GM18858 (cell line): Measurements from ENCODE around the gene UBP1.
A peak's percentile ranks its signal among the peaks of the same experiment; 100 is the strongest.
"Not testable (repeated sequence)": the region's sequence is repeated elsewhere in the genome, so short reads cannot be mapped to it uniquely, and the experiment has no call there.

Experiments
- ATAC-seq: cut with Tn5 transposase; IDR thresholded peaks from one replicate; pipeline ENCODE4 v1.9.1; 2021; ENCODE audit not compliant: unreplicated experiment

Gene UBP1, protein sequence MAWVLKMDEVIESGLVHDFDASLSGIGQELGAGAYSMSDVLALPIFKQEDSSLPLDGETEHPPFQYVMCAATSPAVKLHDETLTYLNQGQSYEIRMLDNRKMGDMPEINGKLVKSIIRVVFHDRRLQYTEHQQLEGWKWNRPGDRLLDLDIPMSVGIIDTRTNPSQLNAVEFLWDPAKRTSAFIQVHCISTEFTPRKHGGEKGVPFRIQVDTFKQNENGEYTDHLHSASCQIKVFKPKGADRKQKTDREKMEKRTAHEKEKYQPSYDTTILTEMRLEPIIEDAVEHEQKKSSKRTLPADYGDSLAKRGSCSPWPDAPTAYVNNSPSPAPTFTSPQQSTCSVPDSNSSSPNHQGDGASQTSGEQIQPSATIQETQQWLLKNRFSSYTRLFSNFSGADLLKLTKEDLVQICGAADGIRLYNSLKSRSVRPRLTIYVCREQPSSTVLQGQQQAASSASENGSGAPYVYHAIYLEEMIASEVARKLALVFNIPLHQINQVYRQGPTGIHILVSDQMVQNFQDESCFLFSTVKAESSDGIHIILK

DNA sequence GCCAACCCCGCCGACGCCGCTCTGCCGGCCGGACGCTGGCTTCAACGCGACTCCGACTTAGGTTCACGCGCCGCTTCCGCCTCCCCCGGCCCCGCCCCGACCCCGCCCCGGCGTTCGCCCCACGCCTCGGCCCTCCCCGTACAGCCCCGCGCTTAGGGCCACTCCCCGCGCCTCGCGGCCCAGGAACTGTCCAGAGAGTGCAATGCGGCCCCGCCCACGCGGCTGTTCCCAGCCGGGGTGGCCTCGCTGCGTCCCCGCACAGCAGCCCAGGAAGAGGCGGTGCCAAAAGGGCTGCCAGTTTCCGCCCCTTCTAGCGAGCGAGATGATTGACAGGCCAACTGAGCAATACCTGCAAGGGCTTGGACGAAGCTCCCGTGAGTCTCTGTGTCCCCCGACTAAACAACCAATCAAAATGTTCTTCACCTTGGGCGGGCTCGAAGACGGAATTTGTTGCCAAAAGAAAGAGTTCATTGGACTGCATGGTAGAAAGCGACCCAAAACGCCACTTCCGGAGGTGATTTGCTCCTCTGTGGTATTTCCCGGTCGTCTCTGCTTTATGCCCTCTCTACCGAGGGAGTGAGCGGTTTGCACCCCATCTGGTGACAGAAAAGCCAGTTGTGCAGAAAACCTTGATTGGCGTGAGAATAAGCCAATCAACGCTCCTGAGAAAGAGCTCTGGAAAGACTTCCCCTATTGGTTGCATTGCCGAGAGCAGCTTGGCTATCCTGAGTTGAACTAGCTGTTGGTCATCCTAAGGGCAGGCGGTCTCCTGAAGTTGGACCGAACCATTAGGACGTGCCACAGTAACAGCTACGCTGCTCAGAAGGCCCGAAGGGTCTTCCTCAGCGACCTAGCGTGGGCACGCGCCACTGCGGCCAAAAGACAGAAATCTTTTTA lies at the start of gene UBP1:
UBP1 (minus strand) TSS at position 78 of the 897 bp plus-strand sequence. CDS start 557 bp downstream, outside the sequence.
- peak; percentile 84 for ATAC-seq

DNA sequence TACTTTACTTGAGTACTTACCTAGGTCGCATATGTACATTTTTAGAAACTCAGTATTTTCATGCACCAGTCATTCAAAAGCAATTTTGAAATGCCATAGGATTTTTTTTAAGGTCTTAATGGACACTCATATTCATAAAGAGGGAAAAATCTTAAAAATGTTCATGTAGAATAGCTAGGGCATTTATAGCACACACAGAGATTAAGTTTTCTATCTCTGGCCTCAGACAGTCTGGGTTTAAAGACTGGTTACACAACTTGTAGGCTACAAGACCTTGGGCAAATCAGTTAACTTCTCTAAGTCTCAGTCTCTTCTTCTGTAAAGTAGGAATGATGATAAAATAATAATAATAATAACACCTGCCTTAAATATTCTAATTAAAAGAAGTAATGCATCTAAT lies 48.5 kb upstream of the UBP1 start:
- ATAC-seq = no peak

DNA sequence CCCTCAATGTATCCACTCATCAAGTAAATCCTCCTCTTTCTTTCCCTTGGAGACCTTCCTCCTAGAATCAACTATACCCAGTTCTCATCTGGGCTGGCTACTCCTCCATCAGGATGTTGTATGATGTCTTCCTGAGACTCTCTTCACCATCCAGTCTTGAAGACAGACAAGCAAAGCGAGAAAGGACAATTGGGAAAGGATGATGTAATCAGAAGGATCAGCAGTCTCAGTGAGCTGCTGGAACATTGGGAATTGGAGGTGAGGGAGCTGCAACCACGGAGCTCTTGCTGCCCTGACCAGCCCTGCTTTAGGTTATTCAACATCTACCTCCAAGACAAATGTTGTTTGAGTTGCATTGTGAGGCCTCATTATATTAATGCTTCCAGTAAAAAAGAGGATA lies 48.0 kb upstream of the UBP1 start:
- no peak for ATAC-seq

DNA sequence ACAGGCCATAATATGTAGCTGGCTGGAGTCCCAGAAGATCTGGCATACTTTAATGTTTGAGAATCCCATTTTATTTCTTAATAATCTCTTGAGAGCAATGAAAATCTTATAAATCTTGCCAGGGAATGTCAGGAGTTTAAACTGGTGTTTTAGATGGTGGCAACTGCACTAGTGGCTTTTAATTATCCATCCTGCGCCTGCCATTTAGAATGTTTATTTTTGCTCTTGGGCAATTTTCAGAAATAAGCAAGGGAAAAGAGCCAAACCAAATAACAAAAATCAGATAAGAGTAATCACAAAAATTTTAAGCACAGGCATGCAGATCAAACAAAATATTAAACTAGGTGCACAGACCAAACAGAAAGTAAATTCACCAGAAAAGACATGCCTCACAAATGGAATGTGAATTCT lies 41.9 kb upstream of the UBP1 start:
- no peak for ATAC-seq

DNA sequence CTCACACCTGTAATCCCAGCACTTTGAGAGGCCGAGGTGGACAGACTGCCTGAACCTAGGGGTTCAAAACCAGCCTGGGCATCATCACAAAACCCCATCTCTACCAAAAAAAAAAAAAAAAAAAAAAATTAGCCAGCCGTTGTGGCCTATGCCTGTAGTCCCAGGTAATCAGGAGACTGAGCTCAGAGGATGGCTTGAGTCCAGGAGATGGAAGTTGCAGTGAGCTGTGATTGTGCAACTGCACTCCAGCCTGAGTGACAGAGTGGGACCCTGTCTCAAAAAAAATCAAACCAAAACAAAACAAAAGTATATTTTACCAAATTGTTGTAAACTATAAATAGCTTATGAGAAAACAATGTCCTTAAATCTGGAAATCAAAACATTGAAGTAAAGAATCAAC lies 34.7 kb upstream of the UBP1 start:
- no peak for ATAC-seq

DNA sequence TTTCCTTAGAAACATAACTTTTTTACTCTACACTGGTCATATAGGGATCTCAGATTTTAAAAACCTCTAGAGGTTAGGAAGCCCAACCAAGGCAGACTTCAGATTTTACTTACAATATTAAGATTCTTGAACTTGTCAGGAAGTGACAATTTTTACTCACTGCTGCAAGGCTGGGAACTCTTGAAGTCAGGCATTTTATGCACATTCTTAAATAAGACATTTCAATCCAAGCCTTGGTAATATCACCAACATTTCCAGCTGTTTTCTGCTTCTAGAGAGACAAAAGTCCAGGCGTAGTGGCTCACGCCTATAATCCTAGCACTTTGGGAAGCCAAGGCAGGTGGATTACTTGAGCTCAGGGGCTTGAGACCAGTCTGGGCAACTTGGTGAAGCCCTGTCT lies 33.6 kb upstream of the UBP1 start:
- ATAC-seq = no peak

DNA sequence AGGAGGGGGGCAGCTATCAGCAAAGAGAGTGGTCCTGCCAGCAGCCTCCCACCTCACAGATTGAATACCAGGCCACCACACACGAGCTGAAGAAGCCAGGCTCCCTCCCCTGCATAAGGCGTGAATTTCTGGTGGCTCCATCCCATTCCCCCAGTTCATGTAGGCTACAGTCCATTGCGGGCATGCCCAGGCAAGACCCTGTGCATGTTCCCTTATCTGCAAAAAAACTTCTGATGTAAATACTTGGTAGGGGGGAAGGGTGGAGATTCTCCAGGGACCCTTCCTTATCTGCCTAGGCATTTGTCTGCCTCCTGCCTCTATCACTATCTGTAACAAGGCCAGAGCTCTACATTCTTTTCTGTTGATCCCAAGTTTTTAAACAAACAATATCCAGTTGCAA lies 27.6 kb upstream of the UBP1 start:
- ATAC-seq = no peak

DNA sequence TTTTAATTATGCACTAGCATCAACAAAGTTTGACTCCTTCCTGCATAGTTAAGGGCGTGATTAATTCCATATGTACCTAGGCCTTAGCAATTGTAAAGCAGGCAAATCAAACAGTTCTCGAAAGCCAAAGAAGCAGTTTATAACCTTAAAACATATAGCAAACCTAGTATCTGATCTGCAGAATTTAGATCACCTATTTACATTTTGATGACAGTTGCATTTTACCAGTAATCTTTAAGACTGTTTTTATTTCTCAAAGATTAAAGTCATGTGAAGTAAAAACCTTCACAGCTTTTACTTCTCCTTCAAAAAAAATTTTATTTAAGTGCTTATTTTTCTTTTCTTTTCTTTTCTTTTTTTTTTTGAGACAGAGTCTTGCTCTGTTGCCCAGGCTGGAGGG lies 20.9 kb upstream of the UBP1 start:
- no peak for ATAC-seq

DNA sequence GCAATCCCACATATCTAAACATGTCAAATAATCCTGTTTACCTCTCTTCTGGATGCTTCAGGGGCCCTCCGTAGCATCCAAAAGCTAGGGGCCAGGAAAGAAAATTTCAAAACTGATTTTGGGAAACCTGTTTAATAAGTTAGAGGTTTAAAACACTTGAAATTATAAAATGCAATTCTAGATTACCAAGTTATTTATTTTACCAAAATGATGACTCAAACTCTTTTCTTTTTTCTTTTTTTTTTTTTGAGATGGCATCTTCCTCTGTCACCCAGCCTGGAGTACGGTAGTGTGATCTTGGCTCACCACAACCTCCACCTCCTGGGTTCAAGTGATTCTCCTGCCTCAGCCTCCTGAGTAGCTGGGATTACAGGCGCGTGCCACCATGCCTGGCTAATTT lies 19.4 kb upstream of the UBP1 start:
- not testable (repeated sequence) for ATAC-seq

DNA sequence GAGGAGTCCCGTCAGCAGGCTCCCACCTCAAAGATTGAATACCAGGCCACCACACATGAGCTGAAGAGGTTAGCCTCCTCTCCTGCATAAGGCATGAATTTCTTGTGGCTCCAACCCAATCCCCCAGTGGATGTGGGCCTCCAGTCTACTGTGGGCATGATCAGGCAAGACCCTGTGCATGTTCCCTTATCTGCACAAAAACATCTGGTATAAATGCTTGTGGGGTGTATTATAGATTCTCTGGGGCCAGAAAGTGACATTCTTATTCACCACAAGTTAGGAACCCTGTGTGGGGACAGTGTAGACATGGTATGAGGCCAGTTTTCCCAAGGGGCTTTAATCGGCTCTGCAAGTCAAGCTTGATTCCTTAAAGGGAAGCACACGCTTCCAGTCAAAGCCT lies 18.2 kb upstream of the UBP1 start:
- ATAC-seq = no peak

DNA sequence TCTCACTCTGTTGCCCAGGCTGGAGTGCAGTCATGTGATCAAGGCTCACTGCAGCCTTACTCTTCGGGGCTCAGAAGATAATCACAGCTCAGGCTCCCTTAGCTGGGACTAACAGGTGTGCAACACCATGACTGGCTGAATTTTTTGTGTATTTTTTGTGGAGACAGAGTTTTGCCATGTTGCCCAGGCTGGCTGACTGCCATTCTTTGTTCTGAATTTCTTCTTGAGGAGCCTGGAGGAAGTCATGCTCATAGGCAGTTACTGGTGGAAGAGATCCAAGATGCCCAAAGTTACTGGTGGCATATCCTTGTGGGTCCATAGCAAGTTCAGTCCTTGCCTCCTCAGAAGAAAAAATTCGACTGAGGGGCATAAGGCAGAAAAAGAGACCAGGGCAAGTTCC lies 16.6 kb upstream of the UBP1 start:
- ATAC-seq = no peak

DNA sequence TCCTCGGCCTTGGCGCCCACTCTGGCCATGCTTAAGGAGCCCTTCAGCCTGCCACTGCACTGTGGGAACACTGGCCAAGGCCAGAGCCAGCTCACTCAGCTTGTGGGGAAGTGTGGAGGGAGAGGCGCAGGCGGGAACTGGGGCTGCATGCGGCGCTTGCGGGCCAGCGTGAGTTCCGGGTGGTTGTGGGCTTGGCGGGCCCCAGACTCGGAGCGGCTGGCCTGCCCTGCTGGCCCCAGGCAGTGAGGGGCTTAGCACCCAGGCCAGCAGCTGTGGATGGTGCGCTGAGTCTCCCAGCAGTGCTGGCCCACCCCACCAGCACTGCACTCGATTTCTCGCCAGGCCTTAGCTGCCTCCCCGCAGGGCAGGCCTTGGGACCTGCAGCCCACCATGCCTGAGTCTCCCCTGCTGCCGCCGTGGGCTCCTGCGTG lies 13.1 kb upstream of the UBP1 start:
- no peak for ATAC-seq

DNA sequence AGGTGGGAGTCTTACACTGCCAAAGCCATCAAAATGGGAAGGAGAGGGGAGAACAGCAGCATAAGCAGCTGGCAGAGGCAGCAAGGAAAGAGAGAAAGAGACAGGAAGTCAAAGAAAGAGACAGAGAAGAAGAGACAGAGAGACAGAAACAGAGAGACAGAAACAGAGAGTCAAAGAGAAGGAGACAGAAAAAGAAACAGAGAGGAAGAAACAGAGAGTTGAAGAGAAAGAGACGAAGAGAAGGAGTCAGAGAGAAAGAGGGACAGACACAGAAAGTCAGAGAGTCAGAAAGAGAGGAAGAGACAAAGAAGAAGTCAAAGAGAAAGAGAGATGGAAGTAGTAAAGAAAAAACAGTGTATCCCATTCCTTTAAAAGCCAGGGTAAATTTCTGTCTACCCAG lies 11.8 kb upstream of the UBP1 start:
- not testable (repeated sequence) for ATAC-seq

DNA sequence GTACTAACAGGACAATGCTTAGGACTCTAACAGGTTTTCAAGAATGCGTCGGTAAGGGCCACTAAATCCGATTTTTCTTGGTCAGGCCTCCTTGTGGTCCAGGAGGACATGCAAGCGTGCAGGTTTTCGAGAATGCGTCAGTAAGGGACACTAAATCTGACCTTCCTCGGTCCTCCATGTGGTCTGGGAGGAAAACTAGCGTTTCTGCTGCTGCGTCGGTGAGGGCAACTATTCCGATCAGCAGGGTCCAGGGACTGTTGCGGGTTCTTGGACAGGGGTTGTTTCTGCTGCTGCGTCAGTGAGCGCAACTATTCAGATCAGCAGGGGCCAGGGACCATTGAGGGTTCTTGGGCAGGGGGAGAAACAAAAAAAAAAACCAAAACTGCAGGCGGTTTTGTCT lies 7.8 kb upstream of the UBP1 start:
- ATAC-seq = no peak

DNA sequence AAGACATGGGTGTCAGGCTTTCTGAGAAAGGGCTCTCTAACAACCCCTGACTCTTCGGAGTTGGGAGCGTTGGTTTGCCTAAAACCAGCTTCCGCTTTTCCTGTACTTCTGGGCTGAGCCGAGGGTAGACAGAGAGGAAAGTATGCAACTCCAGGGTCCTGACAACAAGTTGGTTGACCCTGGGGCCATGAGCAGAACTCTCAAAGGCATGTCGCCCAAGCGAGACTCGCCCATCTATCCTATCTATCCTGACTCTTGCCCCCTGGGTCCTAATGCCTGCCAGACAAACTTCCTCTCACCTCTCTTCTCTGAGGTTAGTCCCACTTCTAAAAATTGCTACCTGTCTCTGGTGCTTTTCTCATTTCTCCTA lies 7.0 kb upstream of the UBP1 start:
- ATAC-seq = not testable (repeated sequence)

DNA sequence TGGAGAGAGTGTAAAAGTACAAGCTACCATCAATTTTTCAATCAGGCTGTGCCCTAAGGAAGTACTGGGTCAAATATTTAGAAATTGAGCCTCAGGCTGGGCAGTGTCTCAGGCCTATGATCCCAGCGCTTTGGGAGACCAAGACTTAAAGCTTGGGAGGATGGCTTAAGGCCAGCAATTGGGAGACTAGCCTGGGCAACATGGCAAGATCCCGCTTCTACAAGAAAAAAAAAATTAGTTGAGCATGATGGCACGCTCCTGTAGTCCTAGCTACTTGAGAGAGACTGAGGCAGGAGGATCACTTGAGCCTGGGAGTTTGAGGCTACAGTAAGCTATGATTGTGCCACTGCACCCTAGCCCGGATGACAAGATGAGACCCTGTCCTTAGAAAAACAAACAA lies 2.0 kb upstream of the UBP1 start:
- ATAC-seq = no peak

DNA sequence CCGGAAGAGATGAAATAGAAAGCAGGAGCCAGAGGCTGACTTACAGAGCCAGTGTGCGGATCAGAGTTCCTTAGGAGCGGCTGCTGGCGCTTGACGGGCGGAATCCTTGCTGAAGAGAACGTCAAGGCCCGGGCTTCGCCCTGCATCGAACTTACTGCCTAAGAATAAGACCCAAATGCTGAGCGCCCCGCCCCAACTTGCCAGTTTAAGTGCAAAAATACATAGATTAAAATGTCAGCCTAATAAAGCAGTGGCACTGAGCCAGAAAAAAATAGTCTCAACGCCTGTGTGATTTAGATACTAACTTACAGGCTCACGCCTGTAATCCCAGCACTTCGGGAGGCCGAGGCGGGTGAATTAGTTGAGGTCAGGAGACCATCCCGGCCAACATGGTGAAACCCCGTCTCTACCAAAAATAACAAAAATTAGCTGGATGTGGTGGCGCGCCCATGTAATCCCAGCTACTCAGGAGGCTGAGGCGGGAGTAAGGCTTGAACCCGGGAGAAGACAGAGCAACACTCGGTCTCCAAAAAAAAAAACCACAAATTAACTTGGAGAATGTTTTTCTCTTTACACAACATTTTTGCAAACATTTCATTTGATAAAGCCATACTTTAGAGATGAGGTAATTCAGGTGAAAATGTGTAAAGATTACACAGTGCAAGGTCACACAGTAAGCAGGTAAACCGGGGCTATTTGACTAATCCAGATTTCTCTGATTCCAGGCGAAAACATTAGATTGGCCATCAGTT lies 1.2 kb upstream of the UBP1 start:
- ATAC-seq = peak; percentile 4

DNA sequence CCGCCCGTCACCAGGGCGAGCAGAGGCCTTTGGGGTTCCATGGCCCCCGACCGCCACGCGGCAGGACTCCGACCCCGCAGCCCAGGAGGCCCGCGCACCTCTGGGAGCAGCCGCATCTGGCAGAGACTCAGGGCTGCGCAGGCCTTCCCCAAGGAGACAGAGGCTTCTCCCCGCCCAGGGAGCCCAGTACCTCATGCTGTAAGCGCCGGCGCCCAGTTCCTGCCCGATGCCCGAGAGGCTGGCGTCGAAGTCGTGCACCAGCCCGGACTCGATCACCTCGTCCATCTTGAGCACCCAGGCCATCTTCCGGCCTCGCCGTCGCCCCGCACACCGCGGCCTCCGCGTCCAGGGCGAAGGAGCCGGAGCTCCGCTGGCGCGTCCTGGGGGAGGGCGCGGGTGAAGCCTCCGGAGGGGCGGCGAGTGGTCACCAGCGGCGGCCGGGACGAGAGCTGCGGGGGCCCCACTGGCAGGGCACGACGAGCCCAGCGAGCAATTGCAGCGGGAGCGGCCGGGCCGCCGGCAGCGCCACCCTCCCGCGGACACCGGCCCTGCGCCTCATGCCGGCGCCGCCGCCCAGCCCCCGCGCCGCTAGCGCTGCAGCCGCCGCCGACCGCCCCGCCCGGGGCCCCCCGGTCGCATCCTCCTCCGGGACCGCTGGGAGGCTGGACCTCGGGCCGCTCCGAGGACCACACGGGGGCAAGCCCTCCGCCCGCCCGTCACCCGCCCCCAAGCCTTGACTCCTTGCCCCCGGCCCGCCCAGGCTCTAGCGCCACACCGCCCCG lies 468 bp downstream of the UBP1 start:
- ATAC-seq = peak; percentile 2

DNA sequence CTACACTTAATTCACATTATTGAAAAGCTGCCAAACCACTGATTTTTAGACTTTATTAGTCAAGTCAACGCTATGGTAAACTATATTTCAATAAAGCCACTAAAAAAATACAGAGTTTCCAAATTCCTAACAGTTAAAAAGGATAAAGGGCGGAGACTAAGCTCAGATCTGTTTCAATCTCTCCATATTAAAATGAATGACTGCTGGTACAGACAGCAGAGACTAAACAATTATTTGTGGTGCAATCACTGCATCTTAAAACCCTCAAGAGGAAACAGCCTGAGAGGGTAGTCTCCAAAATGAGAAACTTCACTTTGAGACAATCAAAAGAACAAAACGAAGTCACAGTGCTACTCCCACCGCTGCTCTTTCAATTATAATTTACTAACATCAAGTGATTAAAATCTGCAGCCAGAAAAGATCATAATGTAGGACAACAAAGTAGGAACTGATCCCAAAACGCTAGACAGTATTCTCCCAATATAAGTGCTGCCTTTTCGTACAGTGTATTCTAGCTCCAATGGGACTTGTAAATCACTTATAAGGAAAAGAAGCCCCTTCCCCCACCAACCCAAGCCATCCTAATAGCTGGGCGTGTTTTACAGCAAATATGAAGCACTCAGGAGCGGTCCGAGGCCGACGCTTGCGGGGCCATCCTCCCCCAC lies 1.2 kb downstream of the UBP1 start:
- ATAC-seq = no peak

DNA sequence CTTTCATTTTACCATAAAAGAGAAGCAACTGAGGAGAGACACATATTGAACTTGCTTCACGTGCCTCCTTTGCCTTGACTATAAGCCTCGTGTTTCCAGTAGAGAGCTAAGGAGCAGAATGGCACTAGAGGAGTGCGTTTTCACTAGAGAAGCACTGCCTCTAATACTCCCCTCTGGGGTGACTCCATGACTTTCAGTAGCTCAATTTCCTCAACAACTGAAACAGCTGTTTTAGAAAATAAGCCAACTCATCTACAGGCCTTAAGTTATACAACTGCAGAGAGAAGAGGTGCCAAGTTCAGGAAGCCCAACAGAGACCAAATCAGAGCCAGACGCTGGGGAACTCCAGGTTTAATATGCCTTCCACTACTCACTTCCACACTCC lies 1.9 kb downstream of the UBP1 start:
- no peak for ATAC-seq
